SK-N-MC (cell line): ENCODE data around the gene SMURF1.

Experiments
- DNase-seq: peaks from one replicate; pipeline ENCODE4 v3.0.0-alpha.2; 2011; ENCODE audit warnings: low read depth, low spot score
- H3K27ac ChIP-seq: fragments of 200-600 bp; sonication (generic); 2 replicates; pipeline ENCODE4 v1.5.1; 2016; ENCODE audit warnings: mixed run types
- H3K36me3 ChIP-seq: fragments of 200-600 bp; sonication (generic); 2 replicates; pipeline ENCODE4 v1.6.1; 2017; ENCODE audit warnings: antibody characterized with exemption, low read length, mixed read lengths; ENCODE audit not compliant: insufficient read depth
- H3K4me3 ChIP-seq: fragments of 200-600 bp; sonication (generic); 2 replicates; pipeline ENCODE4 v1.5.1; 2016
- H3K9ac ChIP-seq: fragments of 200-600 bp; sonication (generic); 2 replicates; pipeline ENCODE4 v1.8.0; 2017; ENCODE audit warnings: mixed run types, mixed read lengths; ENCODE audit not compliant: insufficient read length
- H3K9me3 ChIP-seq: fragments of 200-600 bp; sonication (generic); 2 replicates; pipeline ENCODE4 v1.6.1; 2017; ENCODE audit warnings: low read depth, mild to moderate bottlenecking, antibody characterized with exemption, low read length, moderate library complexity, mixed read lengths
- EZH2 ChIP-seq: fragments of 200-600 bp; sonication (generic); IDR thresholded peaks from one replicate; pipeline ENCODE4 v1.6.1; 2017; ENCODE audit warnings: antibody characterized with exemption
- FOXP2 ChIP-seq: optimal IDR thresholded peaks from 2 replicates; pipeline ENCODE3; 2011; ENCODE audit warnings: mild to moderate bottlenecking, moderate library complexity; ENCODE audit not compliant: insufficient read depth; ENCODE audit errors: extremely low read length, control extremely low read depth
- POLR2AphosphoS5 ChIP-seq: IDR thresholded peaks from 2 replicates; pipeline ENCODE4 v1.6.1; 2012; ENCODE audit warnings: mild to moderate bottlenecking, low read depth, low read length, borderline replicate concordance

Gene SMURF1

DNA sequence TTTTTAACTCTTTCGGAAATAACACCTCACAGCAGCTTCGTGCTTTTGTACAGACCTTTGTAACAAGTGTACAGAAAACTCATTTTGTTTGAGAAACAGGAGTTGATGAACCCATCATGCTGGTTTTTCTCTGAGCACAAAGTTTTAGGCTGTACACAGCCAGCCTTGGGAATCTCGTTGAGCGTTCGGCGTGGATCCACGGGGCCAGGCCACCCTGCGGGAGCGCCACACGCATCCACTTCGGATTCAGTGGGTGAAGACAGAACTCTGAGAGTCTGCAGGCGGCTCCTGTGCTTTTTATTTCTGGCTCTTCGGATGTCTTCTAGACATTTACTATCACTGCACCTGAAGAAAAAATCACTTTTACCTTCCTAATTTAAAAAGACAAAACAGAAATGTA is 131.2 kb downstream of the SMURF1 start:
- Histone ChIP-seq H3K4me3 (no peak overlapping the region), H3K36me3 (peaks cover 79% of the 10 kb centered on the region), H3K9ac (no peak overlapping the region), H3K9me3 (no peaks in the 10 kb centered on the region), H3K27ac (no peak overlapping the region)
- TF ChIP-seq POLR2AphosphoS5 (no peak), EZH2 (no peak), FOXP2 (no peak)
- DNase-seq = no peak

DNA sequence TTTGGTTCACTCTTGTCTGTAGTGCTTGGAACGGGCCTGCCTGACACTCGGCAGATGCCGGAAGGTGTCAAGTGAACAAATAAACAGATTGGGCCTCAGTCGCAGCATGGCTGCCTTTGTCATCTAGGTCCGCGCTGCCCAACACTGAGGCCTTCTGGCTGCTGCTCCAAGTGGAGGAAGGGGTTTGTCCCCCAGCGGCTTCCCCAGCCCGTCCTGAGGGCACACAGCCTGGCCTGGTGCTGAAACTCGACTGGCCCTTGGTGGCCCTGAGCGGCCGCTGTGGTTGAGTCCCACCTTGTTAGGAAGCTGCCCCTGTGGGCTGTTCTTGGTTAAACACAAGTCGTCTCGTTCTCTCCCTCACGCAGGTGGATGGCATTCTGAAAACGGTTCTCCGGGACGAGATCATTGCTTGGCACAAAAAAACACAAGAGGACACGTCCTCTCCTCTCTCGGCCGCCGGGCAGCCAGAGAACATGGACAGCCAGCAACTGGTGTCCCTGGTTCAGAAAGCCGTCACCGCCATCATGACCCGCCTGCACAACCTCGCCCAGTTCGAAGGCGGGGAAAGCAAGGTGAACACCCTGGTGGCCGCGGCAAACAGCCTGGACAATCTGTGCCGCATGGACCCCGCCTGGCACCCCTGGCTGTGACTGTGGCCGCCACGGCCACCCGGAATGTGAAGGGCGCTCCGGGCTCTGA is 132.1 kb downstream of the SMURF1 start:
- no peak for DNase-seq
- H3K27ac ChIP-seq = no peak overlapping the region
- TF ChIP-seq POLR2AphosphoS5 = no peak
- TF ChIP-seq FOXP2 = no peak
- TF ChIP-seq EZH2 = no peak
- no peaks in the 10 kb centered on the region for H3K9me3 ChIP-seq
- peaks cover 82% of the 10 kb centered on the region for H3K36me3 ChIP-seq
- H3K4me3 ChIP-seq = no peak overlapping the region
- no peak overlapping the region for H3K9ac ChIP-seq

DNA sequence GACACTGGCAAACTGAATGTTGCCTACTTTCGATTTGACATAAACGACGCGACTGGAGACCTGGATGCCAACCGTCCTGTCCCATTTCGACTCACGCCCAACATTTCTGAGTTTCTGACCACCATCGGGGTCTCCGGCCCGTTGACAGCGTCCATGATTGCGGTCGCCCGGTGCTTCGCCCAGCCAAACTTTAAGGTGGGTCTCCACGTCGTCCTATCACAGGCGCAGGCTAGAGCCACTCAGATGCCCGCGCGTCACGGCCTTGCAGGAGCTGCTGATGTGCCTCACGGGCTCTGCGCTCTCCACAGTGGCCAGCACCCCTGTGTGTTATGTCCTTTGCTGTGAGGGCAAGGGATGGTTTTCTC is 132.6 kb downstream of the SMURF1 start:
- H3K9me3 ChIP-seq = no peaks in the 10 kb centered on the region
- peaks cover 82% of the 10 kb centered on the region for H3K36me3 ChIP-seq
- H3K27ac ChIP-seq = no peak overlapping the region
- H3K4me3 ChIP-seq = no peak overlapping the region
- TF ChIP-seq FOXP2 (no peak), EZH2 (no peak), POLR2AphosphoS5 (no peak)
- DNase-seq = no peak
- no peak overlapping the region for H3K9ac ChIP-seq

DNA sequence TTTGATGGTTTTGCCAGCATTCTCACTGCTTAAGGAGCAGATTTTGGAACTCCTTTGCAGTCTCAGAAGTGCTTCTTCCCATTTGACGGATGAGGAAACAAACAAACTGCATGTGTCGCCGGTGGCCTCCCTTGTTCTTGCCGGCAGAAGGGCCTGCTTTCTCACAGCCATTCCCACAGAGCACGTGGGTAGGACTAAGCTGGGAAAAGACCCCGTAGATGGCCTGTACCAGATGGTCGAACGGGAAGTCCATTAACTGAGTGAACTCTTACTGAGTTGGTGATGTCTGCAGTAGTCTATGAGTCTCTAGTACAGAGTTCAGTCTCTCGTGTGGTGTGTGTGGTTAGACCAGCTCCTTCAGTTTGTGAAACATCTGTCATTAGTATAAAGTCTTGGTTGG is 133.6 kb downstream of the SMURF1 start:
- Histone ChIP-seq H3K4me3 (no peak overlapping the region), H3K27ac (no peak overlapping the region), H3K9ac (no peak overlapping the region), H3K36me3 (peaks cover 84% of the 10 kb centered on the region), H3K9me3 (no peaks in the 10 kb centered on the region)
- TF ChIP-seq EZH2 = no peak
- DNase-seq = no peak

DNA sequence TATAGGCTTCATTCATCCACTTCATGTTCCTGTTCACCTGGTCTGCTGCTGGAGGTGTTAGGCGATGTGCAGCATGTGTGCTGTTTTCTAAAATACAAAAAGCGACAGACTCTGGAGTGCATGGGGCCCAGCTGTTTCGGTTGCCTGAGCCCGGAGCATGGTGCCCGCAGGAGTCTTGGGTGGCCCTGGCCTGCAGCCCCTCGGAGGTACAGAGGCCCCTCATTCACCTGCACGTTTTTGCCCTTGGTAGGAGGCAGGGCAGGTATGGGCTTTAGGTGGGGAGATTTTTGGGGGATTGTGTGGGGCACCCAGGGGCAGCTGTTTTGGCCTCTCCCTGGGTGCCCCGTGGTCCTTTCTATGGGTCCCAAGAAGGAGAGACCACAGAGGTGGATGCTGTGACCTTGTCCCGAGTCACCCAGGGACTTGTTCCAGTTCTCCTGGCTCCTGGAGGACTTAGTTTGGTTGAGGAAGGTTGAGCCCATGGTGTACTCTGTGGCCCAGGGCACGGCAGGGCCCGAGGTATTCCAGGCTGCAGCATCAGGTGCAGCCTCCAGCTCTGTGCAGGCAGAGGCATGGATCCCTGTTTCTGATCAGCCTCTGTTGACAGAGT is 134.9 kb downstream of the SMURF1 start:
- Histone ChIP-seq H3K36me3 (peaks cover 84% of the 10 kb centered on the region), H3K9ac (no peak overlapping the region), H3K4me3 (no peak overlapping the region), H3K27ac (no peak overlapping the region), H3K9me3 (no peaks in the 10 kb centered on the region)
- TF ChIP-seq POLR2AphosphoS5 (no peak), EZH2 (no peak), FOXP2 (no peak)
- no peak for DNase-seq

DNA sequence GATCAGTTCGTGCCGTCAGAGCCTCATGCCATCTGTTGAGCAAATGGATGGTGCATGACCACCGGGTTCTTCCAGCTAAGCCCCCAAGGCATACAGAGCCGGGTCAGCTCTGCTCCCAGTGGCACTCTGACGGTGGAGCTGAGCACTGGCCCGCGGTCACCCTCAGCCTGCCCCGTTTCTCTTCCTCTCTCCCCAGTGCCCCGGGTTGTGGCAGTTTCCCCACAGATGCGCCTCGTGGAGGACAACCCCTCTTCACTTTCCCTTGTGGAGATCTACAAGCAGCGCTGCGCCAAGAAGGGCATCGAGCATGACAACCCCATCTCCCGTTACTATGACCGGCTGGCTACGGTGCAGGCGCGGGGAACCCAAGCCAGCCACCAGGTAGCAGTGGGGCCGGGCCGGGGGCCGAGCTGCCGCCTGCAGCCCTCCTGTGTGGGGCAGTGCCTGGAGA is 135.7 kb downstream of the SMURF1 start:
- H3K36me3 ChIP-seq = peaks cover 77% of the 10 kb centered on the region
- no peak for DNase-seq
- H3K4me3 ChIP-seq = no peak overlapping the region
- TF ChIP-seq POLR2AphosphoS5 = no peak
- no peak for TF ChIP-seq EZH2
- no peak for TF ChIP-seq FOXP2
- H3K9ac ChIP-seq = no peak overlapping the region
- no peaks in the 10 kb centered on the region for H3K9me3 ChIP-seq
- no peak overlapping the region for H3K27ac ChIP-seq

DNA sequence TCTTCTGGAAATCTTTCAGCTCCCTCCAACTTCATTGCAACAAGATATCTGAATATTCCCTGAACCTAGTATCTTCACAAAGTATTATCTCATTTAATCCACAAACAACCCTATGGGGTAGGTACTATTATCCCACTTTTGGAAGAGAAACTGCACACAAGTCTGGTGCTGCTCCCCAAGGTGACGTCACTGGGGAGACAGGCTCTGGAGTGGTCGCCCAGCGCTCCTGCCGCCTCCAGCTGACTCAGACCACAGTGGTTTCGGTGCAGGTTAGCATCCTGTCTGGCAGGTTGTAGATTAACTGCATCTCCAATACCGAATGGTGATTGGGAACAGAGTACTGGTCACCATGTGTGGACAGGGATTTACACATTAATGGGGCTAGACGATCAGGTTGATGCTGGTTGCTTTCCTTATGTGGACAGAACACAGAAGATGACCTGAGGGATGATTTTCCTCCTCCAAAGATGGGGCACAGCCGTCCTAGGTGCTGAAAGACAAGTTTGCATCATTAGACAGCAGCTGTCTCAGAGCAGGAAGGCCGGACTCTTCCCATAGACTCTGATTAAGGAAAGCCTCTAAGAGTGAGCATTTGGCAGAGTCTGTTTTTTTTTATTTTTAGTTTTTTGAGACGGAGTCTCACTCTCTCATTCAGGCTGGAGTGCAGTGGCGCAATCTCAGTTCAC is 137.0 kb downstream of the SMURF1 start:
- H3K36me3 ChIP-seq = peaks cover 69% of the 10 kb centered on the region
- no peak for TF ChIP-seq FOXP2
- TF ChIP-seq EZH2 = no peak
- TF ChIP-seq POLR2AphosphoS5 = no peak

DNA sequence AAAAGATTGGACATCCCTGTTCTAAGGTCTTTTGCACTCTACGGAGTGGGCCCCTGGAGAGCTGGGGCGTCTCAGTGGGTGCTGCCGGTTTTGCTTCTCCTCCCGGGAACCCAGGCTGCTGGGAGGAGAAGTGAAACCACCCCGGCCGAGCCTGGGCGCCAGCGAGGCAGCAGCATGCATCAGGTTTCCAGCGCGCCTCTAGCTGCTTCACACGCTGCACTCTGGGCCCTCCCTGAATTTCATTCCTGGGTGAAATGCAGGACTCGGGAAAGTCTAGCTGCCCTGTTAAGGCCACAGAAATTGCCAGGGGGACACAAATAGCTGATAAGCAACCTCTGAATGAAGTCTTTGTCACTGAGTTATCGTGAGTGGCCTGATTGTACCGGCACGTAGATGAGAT is 138.1 kb downstream of the SMURF1 start:
- no peaks in the 10 kb centered on the region for H3K9me3 ChIP-seq
- H3K36me3 ChIP-seq = peaks cover 64% of the 10 kb centered on the region
- TF ChIP-seq EZH2 = no peak
- no peak for TF ChIP-seq FOXP2
- no peak for TF ChIP-seq POLR2AphosphoS5
- H3K9ac ChIP-seq = no peak overlapping the region
- no peak overlapping the region for H3K4me3 ChIP-seq
- H3K27ac ChIP-seq = no peak overlapping the region
- DNase-seq = no peak

More for the DNA sequence above, 137.0 kb downstream of the SMURF1 start:
- Histone ChIP-seq H3K4me3 (no peak overlapping the region), H3K27ac (no peak overlapping the region), H3K9ac (no peak overlapping the region), H3K9me3 (no peaks in the 10 kb centered on the region)
- no peak for DNase-seq
